GM18502 (cell line): ENCODE results near the gene HMCN1.

Experiments
- ATAC-seq: cut with Tn5 transposase; IDR thresholded peaks from one replicate; pipeline ENCODE4 v1.9.1; 2021; ENCODE audit warnings: mild to moderate bottlenecking; ENCODE audit not compliant: unreplicated experiment, poor library complexity

HMCN1 gene

GRCh38 chr1:185733818-185734735 lies at the start of gene HMCN1:
TSS of gene HMCN1 (plus strand) at chr1:185734391. CDS start at chr1:185734780, 389 bp downstream.
- peak; percentile 42 for ATAC-seq

GRCh38 chr1:185686821-185687778 lies 47.1 kb upstream of the HMCN1 start:
- ATAC-seq = no peak

DNA sequence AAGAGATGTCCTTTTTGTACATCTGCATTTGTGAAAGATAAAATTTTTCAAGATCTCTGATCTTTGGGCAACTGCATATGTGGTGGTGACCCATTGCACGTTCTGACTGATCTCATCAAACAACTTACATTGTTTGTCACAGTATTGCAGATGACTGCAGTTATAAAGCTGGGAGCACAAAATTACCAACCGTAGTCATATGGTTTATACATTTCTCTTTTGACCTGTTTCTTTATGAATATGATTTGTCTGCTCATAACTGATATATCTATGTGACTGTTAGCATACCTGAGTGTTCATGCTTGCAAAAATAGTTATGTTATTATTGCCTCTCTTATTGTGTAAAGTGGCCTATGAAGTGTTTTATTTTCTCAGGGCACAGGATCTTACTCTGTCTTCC lies 43.7 kb upstream of the HMCN1 start:
- ATAC-seq = no peak

DNA sequence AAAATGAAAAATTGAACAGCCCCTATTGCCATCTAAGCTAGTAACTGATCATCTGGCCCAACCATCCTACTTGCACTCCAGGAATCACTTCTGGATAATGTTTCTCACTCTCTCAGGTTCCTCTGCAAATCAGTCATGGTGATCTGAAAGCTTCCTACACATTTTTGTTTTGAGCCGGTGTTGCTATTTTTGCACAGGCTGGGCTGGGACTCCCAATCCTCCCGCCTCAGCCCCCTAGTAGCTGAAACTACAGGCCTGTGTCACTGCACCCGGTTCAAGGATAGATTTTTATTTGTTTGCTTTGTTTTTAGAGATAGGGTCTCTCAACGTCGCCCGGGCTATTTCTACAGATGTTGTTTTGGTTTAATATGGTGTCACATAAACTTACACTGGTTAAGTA lies 40.5 kb upstream of the HMCN1 start:
- peak; percentile 31 for ATAC-seq

DNA sequence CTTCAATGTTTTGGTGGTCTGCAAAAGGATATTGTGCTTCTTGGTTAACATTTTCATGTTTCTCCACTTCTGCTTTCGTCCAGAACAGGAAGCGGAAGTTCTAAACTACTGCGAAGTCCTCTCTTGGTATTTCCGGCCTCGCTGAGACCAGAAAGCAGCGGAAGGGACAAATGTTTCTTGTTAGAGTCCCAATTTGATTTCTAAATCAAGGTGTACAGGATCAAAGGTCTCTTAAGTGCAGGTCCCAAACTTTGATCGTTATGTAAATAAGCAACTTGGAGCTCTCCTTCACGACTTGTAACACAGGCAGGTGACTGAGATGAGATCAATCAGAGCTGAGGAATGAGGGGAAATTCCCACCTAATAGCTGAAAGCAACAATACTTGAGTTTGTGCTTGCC lies 40.1 kb upstream of the HMCN1 start:
- peak; percentile 96 for ATAC-seq

DNA sequence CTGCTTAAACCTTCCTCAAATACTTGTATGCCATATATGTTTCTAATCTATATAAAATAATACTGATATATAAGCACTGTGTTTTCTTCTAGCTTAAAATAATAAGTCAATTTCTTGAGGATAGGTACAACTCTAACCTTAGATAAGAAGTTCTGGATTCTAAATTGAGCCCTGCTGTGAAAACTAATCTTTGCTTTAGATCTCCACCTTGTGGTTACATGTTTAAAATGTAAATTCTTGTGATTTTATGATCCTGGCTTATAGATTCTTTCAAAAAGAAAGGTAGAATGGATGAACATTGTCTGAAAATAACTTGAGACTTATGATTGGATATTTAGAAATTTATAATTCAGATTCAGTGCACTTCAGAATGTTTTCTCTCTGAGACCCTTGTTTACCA lies 38.9 kb upstream of the HMCN1 start:
- ATAC-seq = no peak

GRCh38 chr1:185696422-185697150 lies 37.6 kb upstream of the HMCN1 start:
- no peak for ATAC-seq

- ATAC-seq = no peak
Measured at GRCh38 chr1:185699874-185700273, 34.3 kb upstream of the HMCN1 start.

DNA sequence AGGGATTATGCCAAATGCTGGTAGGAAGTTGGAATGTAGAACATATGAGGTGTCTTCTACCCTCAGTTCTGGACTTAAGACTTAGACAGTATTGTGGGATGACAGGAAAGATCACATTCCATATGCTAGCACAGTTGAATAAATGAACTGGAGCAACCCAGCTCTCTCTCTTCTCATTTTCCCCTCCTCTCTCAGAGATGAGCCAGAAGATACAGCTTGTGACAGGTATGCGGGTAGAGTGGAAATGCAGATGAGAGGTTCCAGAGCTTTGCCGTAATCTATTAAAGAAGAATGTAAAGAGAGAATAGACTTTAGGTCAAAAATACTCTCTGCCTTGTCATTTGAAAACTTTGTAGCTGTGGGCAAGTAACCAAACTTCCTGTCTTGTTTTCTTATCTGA lies 32.5 kb upstream of the HMCN1 start:
- ATAC-seq = no peak

GRCh38 chr1:185704181-185704580 lies 30.0 kb upstream of the HMCN1 start:
- ATAC-seq = no peak

GRCh38 chr1:185716095-185716494 lies 18.1 kb upstream of the HMCN1 start:
- no peak for ATAC-seq

GRCh38 chr1:185719021-185719420 lies 15.2 kb upstream of the HMCN1 start:
- ATAC-seq = no peak

GRCh38 chr1:185720633-185721272 lies 13.4 kb upstream of the HMCN1 start:
- ATAC-seq = no peak

- ATAC-seq = no peak
Measured at GRCh38 chr1:185721553-185721952, 12.6 kb upstream of the HMCN1 start.

- ATAC-seq = no peak
Measured at GRCh38 chr1:185722098-185722497, 12.1 kb upstream of the HMCN1 start.

GRCh38 chr1:185727726-185728125 lies 6.5 kb upstream of the HMCN1 start:
- no peak for ATAC-seq

DNA sequence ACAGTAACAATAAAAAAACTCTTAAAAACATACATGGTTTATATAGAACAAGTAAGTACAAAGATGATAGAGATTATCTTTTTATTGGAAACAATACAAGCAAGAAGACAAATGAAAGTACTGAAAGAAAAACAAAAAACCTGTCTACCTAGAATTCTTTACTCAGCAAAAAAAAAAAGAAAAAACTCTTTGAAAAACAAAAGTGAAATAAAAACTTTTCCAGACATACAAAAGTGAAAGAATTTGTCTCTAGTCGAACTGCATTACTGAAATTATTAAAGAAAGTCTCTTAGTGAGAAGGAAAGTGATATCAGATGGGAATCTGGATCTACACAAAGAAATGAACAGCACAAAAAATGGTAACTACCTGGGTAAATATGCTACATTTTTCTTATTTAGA lies 2.7 kb upstream of the HMCN1 start:
- no peak for ATAC-seq

DNA sequence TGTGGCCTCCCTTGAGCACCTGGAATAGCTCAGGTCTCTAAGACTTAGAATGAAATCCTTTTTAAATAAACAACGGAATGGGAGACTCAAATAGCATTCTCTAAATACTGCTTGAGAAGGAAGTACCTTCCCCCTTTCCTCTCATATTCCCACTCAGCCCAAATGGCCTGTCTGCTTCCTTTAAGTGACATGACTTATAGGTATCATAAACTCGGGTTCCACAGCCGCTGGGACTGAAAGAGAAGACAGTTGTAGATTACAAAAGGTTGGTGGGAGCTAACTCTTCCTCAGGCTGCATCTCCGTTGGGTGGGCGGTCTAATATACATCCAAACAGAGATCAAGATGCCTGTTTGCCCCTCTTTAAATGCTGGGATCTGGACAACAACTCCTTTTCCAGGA lies 1.2 kb upstream of the HMCN1 start:
- ATAC-seq = no peak

GRCh38 chr1:185734929-185735700 lies 924 bp downstream of the HMCN1 start:
- no peak for ATAC-seq
